SK-N-SH (cell line): ENCODE results near the gene SLC43A3. TPM values are rescaled to one million over a fixed set of nuclear protein-coding genes. Genes with fewer than 3 reads are reported as not detected.

Experiments
- CTCF ChIA-PET: fragments of 300-600, 350-600 bp; formaldehyde crosslinking; extraction: SDS; loops from one replicate; lab custom pipeline; 2021; lab: Yijun Ruan, JAX
- POLR2A ChIA-PET: fragments of 350-600 bp; sonication (Branson Sonifier 250); formaldehyde crosslinking; extraction: SDS; loops from one replicate; lab custom pipeline; 2020; ENCODE audit warnings: antibody characterized with exemption, inconsistent platforms; lab: Yijun Ruan, JAX
- DNase-seq: peaks from one replicate; pipeline ENCODE4 v3.0.0; 2012
- H2AFZ ChIP-seq: fragments of 200-600 bp; sonication (generic); 2 replicates; pipeline ENCODE4 v1.8.1; 2016; ENCODE audit warnings: antibody characterized with exemption, mild to moderate bottlenecking, low read depth
- H3F3A ChIP-seq: fragments of 200-600 bp; sonication (generic); replicated peaks from 2 replicates; pipeline ENCODE3; 2016; ENCODE audit warnings: antibody characterized with exemption, mild to moderate bottlenecking; ENCODE audit not compliant: insufficient read depth
- H3K27ac ChIP-seq, 2 experiments: fragments of 200-500 bp in 1 of 2; fragments of 200-600 bp in 1 of 2; sonication (Bioruptor generic) in 1 of 2; sonication (generic), shearing (Covaris generic) in 1 of 2; 2 replicates each; pipeline versions ENCODE4 v1.5.1 to v1.6.1; 2014 to 2016; ENCODE audit warnings: low read depth in 2 of 2, inconsistent platforms in 1 of 2, low read length in 1 of 2, mild to moderate bottlenecking in 1 of 2, mixed read lengths in 1 of 2
- H3K27me3 ChIP-seq: fragments of 200-600 bp; sonication (generic), shearing (Covaris generic); 2 replicates; pipeline ENCODE4 v1.6.1; 2016; ENCODE audit warnings: mixed run types; ENCODE audit not compliant: insufficient read depth
- H3K36me3 ChIP-seq, 2 experiments: fragments of 200-500 bp in 1 of 2; fragments of 200-600 bp in 1 of 2; sonication (Bioruptor generic) in 1 of 2; sonication (generic) in 1 of 2; replicated peaks in 1 of 2; 2 replicates each; pipeline versions ENCODE3 to v1.5.1; 2014 to 2016; ENCODE audit warnings: low read length in 1 of 2, mild to moderate bottlenecking in 1 of 2; ENCODE audit not compliant: insufficient read depth in 2 of 2, control insufficient read depth in 1 of 2
- H3K4me1 ChIP-seq, 2 experiments: fragments of 200-500 bp in 1 of 2; fragments of 200-600 bp in 1 of 2; sonication (Bioruptor generic) in 1 of 2; sonication (generic), shearing (Covaris generic) in 1 of 2; 2 replicates each; pipeline versions ENCODE4 v1.5.1 to v1.6.1; 2014 to 2016; ENCODE audit warnings: low read depth in 1 of 2, low read length in 1 of 2, mixed run types in 1 of 2; ENCODE audit not compliant: insufficient read depth in 2 of 2, control insufficient read depth in 1 of 2
- H3K4me2 ChIP-seq: fragments of 200-600 bp; sonication (generic), shearing (Covaris generic); 2 replicates; pipeline ENCODE4 v1.6.1; 2017; ENCODE audit warnings: mixed run types
- H3K4me3 ChIP-seq, 2 experiments: fragments of 200-500 bp in 1 of 2; fragments of 200-600 bp in 1 of 2; sonication (Bioruptor generic) in 1 of 2; sonication (generic), shearing (Covaris generic) in 1 of 2; 2 replicates each; pipeline versions ENCODE4 v1.5.1 to v1.8.1; 2014 to 2016; ENCODE audit warnings: low read depth in 2 of 2, inconsistent platforms in 1 of 2, low read length in 1 of 2, mild to moderate bottlenecking in 1 of 2, mixed read lengths in 1 of 2, moderate library complexity in 1 of 2
- H3K79me2 ChIP-seq: fragments of 200-600 bp; sonication (generic); 2 replicates; pipeline ENCODE4 v1.8.1; 2017; ENCODE audit warnings: mild to moderate bottlenecking; ENCODE audit not compliant: insufficient read depth
- H3K9ac ChIP-seq: fragments of 200-600 bp; sonication (generic); 2 replicates; pipeline ENCODE4 v1.6.1; 2017; ENCODE audit warnings: mixed run types
- H3K9me2 ChIP-seq: fragments of 200-600 bp; sonication (generic); 2 replicates; pipeline ENCODE4 v1.6.1; 2017; ENCODE audit warnings: mixed run types
- H3K9me3 ChIP-seq: fragments of 200-600 bp; sonication (generic); 2 replicates; pipeline ENCODE4 v1.6.1; 2017; ENCODE audit warnings: mixed run types, mild to moderate bottlenecking, moderate library complexity
- H4K20me1 ChIP-seq: fragments of 200-600 bp; sonication (generic); 2 replicates; pipeline ENCODE4 v1.6.1; 2017; ENCODE audit warnings: mild to moderate bottlenecking, mixed run types; ENCODE audit not compliant: insufficient read depth
- CHD2 ChIP-seq: fragments of 150-350 bp; IDR thresholded peaks from 2 replicates; pipeline ENCODE4 v1.6.1; 2018; ENCODE audit warnings: low read length; ENCODE audit not compliant: partially characterized antibody
- ELF1 ChIP-seq: IDR thresholded peaks from 2 replicates; pipeline ENCODE4 v1.4.0; 2012
- EP300 ChIP-seq, 2 experiments: IDR thresholded peaks; 2 replicates each; pipeline versions ENCODE4 v1.4.0 to v1.6.1; 2012; ENCODE audit warnings: borderline replicate concordance in 1 of 2, low read depth in 1 of 2, low read length in 1 of 2
- EZH2phosphoT487 ChIP-seq: fragments of 200-600 bp; sonication (generic); IDR thresholded peaks from 2 replicates; pipeline ENCODE4 v1.6.1; 2017; ENCODE audit warnings: low read depth, mixed run types, mild to moderate bottlenecking, antibody characterized with exemption, moderate library complexity, borderline replicate concordance
- FOSL2 ChIP-seq: IDR thresholded peaks from 2 replicates; pipeline ENCODE4 v1.4.0; 2012; ENCODE audit warnings: low read depth, mild to moderate bottlenecking, moderate library complexity, borderline replicate concordance
- FOXJ3 ChIP-seq: sonication (generic); formaldehyde crosslinking; IDR thresholded peaks from 2 replicates; pipeline ENCODE4 v1.5.1; 2020; ENCODE audit warnings: mild to moderate bottlenecking, missing genetic modification reagents
- GABPA ChIP-seq: IDR thresholded peaks from 2 replicates; pipeline ENCODE4 v1.4.0; 2012; ENCODE audit warnings: low read depth, mild to moderate bottlenecking
- GATA2 ChIP-seq: sonication (generic); formaldehyde crosslinking; IDR thresholded peaks from 2 replicates; pipeline ENCODE4 v1.5.0; 2020; ENCODE audit warnings: mild to moderate bottlenecking, missing genetic modification reagents
- JUND ChIP-seq: IDR thresholded peaks from 2 replicates; pipeline ENCODE4 v1.4.0; 2012
- MEF2A ChIP-seq: IDR thresholded peaks from 2 replicates; pipeline ENCODE4 v1.4.0; 2012; ENCODE audit warnings: low read depth, borderline replicate concordance
- NFIC ChIP-seq: IDR thresholded peaks from 2 replicates; pipeline ENCODE4 v1.4.0; 2012; ENCODE audit warnings: borderline replicate concordance
- NRF1 ChIP-seq: IDR thresholded peaks from 2 replicates; pipeline ENCODE4 v1.6.1; 2012; ENCODE audit warnings: low read depth, mild to moderate bottlenecking, low read length
- POLR2AphosphoS5 ChIP-seq: IDR thresholded peaks from 2 replicates; pipeline ENCODE4 v1.6.1; 2012; ENCODE audit warnings: low read depth, low read length
- RFX5 ChIP-seq: IDR thresholded peaks from 2 replicates; pipeline ENCODE4 v1.6.1; 2012; ENCODE audit warnings: mild to moderate bottlenecking, improper control_type of control experiment, low read length
- SMC3 ChIP-seq: IDR thresholded peaks from 2 replicates; pipeline ENCODE4 v1.6.1; 2012; ENCODE audit warnings: low read depth, low read length, improper control_type of control experiment
- TCF12 ChIP-seq: IDR thresholded peaks from 2 replicates; pipeline ENCODE4 v1.4.0; 2012
- TEAD4 ChIP-seq: IDR thresholded peaks from 2 replicates; pipeline ENCODE4 v1.4.0; 2012; ENCODE audit warnings: mild to moderate bottlenecking, borderline replicate concordance; ENCODE audit not compliant: insufficient read depth
- WGBS: methylation state at CpG from one replicate; pipeline ENCODE4 v1.1.6; 2017; ENCODE audit warnings: low lambda C conversion rate; 5-methylcytosine and 5-hydroxymethylcytosine counted together
- polyA plus RNA-seq, 3 experiments: library from polyadenylated mRNA; depleted of rRNA; stranded (reverse); fragments of >200 nt; gene quantifications; 2 replicates each; pipeline ENCODE4 v1.2.3, GENCODE V29; 2012
- TF ChIP-seq, protein P1 (sequence below): IDR thresholded peaks from 2 replicates; pipeline ENCODE4 v1.4.0; 2012; ENCODE audit warnings: low read depth, borderline replicate concordance
- TF ChIP-seq, protein P2 (sequence below): fragments of 200-600 bp; sonication (generic); IDR thresholded peaks from 2 replicates; pipeline ENCODE4 v1.6.1; 2017; ENCODE audit warnings: antibody characterized with exemption, mild to moderate bottlenecking, moderate library complexity
- TF ChIP-seq, protein P3 (sequence below): fragments of 150-350 bp; IDR thresholded peaks from 2 replicates; pipeline ENCODE4 v1.6.1; 2016; ENCODE audit warnings: mild to moderate bottlenecking, low read depth, low read length

Gene SLC43A3
- polyA plus RNA-seq, 1 of the 3 experiments (the other 2 are of a cell fraction) = 4.1 TPM

DNA sequence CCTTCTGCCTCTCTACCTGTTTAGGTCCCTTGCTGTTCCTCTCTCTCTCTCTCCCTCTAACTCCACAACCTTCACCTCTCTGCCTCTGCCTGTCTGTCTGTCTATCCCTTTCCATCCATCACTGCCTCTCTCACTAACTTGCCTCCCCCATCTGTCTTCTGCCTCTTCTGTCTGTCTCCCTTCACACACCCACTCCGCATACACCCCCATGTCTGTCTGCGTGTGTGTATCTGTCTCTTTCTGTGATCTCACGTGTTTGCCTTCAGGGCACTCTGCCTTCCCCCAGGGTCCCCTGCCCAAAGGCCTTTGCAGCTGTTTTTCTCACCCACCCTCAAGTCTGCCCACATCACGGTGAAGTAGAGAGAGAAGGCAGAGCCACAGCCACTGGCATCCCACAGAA is 41.4 kb upstream of the SLC43A3 start (continued):
- TF ChIP-seq NFIC (no peak), RFX5 (no peak), NRF1 (no peak), JUND (no peak), GATA2 (CRISPR knock-in tag) (no peak)
- TF ChIP-seq, all 33 proteins: peak for 0

DNA sequence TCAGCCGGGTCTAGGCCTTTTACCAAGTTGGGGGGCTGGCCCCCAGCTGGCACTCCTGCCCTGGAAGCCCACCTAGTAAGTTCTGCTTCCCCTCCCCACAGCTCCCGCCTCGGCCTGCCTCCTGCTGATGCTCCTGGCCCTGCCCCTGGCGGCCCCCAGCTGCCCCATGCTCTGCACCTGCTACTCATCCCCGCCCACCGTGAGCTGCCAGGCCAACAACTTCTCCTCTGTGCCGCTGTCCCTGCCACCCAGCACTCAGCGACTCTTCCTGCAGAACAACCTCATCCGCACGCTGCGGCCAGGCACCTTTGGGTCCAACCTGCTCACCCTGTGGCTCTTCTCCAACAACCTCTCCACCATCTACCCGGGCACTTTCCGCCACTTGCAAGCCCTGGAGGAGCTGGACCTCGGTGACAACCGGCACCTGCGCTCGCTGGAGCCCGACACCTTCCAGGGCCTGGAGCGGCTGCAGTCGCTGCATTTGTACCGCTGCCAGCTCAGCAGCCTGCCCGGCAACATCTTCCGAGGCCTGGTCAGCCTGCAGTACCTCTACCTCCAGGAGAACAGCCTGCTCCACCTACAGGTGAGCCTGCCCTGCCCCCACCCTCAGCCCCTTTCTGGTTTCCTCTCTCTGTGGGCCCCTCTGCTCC is 40.7 kb upstream of the SLC43A3 start:
- ChIA-PET CTCF (interaction anchor here (2.0 to 3.3 kb wide), 2 partner anchors 10 to 13 kb away, joined by 6 to 22 read pairs; no protein-coding TSS in a partner anchor), POLR2A (no interaction called here)
- H3K27ac ChIP-seq = no peak overlapping the region
- H3K79me2 ChIP-seq = no peaks in the 10 kb centered on the region
- 81% methylated on average over 17 of the region's 23 CpGs for WGBS
- no peaks in the 10 kb centered on the region for H4K20me1 ChIP-seq
- TF ChIP-seq EZH2phosphoT487 = no peak
- TF ChIP-seq, protein P1, sequence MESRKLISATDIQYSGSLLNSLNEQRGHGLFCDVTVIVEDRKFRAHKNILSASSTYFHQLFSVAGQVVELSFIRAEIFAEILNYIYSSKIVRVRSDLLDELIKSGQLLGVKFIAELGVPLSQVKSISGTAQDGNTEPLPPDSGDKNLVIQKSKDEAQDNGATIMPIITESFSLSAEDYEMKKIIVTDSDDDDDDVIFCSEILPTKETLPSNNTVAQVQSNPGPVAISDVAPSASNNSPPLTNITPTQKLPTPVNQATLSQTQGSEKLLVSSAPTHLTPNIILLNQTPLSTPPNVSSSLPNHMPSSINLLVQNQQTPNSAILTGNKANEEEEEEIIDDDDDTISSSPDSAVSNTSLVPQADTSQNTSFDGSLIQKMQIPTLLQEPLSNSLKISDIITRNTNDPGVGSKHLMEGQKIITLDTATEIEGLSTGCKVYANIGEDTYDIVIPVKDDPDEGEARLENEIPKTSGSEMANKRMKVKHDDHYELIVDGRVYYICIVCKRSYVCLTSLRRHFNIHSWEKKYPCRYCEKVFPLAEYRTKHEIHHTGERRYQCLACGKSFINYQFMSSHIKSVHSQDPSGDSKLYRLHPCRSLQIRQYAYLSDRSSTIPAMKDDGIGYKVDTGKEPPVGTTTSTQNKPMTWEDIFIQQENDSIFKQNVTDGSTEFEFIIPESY = no peak
- no peak for TF ChIP-seq FOSL2
- TF ChIP-seq FOXJ3 (CRISPR knock-in tag) = no peak
- TF ChIP-seq, protein P2, sequence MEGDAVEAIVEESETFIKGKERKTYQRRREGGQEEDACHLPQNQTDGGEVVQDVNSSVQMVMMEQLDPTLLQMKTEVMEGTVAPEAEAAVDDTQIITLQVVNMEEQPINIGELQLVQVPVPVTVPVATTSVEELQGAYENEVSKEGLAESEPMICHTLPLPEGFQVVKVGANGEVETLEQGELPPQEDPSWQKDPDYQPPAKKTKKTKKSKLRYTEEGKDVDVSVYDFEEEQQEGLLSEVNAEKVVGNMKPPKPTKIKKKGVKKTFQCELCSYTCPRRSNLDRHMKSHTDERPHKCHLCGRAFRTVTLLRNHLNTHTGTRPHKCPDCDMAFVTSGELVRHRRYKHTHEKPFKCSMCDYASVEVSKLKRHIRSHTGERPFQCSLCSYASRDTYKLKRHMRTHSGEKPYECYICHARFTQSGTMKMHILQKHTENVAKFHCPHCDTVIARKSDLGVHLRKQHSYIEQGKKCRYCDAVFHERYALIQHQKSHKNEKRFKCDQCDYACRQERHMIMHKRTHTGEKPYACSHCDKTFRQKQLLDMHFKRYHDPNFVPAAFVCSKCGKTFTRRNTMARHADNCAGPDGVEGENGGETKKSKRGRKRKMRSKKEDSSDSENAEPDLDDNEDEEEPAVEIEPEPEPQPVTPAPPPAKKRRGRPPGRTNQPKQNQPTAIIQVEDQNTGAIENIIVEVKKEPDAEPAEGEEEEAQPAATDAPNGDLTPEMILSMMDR = no peak
- TF ChIP-seq ELF1 = no peak
- TF ChIP-seq SMC3 = no peak
- no peak for TF ChIP-seq MEF2A
- no peak for TF ChIP-seq TCF12
- no peak for TF ChIP-seq GABPA
- TF ChIP-seq EP300 (IDR thresholded peaks at IDR 0.05; ENCODE audit: borderline replicate concordance in 1 of 2, low read depth in 1 of 2, low read length in 1 of 2) = no peak
- TF ChIP-seq, protein P3, sequence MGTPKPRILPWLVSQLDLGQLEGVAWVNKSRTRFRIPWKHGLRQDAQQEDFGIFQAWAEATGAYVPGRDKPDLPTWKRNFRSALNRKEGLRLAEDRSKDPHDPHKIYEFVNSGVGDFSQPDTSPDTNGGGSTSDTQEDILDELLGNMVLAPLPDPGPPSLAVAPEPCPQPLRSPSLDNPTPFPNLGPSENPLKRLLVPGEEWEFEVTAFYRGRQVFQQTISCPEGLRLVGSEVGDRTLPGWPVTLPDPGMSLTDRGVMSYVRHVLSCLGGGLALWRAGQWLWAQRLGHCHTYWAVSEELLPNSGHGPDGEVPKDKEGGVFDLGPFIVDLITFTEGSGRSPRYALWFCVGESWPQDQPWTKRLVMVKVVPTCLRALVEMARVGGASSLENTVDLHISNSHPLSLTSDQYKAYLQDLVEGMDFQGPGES = no peak
- no peak for TF ChIP-seq RFX5
- TF ChIP-seq TEAD4 = no peak
- no peak for TF ChIP-seq CHD2
- TF ChIP-seq POLR2AphosphoS5 = no peak
- no peaks in the 10 kb centered on the region for H3K36me3 ChIP-seq
- H3K9ac ChIP-seq = no peak overlapping the region
- no peak overlapping the region for H2AFZ ChIP-seq
- H3F3A ChIP-seq = no peaks in the 10 kb centered on the region
- H3K4me3 ChIP-seq = no peak overlapping the region
- no peaks in the 10 kb centered on the region for H3K4me1 ChIP-seq
- no peaks in the 10 kb centered on the region for H3K9me3 ChIP-seq
- no peak overlapping the region for H3K4me2 ChIP-seq
- H3K9me2 ChIP-seq = no peaks in the 10 kb centered on the region
- DNase-seq = no peak
- no peaks in the 10 kb centered on the region; the same call in 1 of the 2 replicates for H3K27me3 ChIP-seq
